ENCODE data around the gene ARID1A. TPM values are rescaled to one million over a fixed set of nuclear protein-coding genes. Genes with fewer than 3 reads are reported as not detected.

The ARID1A gene
- total and polyA plus RNA-seq, 2 of the 4 experiments (the other 2 are of a cell fraction): 14.0 to 40.7 TPM

DNA sequence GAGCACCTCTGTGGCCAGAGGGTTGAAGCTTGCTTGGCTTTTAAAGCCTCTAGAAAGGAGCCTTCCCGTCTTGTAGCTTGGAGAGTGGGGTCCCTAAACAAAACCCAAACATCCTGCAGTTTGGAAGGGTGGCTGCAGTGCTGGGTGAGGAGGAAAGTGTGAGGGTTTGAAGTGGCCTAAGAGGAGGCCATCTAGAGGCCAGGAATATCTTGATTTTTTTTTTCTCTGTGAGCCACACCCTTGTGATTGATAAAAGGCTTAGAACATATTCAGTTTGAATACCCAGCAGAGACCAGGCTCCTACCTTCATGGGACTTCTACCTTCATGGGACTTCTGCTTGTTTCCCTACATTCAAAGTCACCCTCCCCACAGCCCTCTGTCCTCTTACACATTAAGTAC is 54.6 kb downstream of the ARID1A start:
- Histone ChIP-seq H3K4ac (ENCODE audit: low read depth, low read length) (no peak overlapping the region), H3K9me1 (ENCODE audit: insufficient read depth, low read length) (peaks cover 21% of the 10 kb centered on the region), H2BK15ac (ENCODE audit: low read depth, low read length) (no peak overlapping the region), H2BK20ac (ENCODE audit: low read depth, low read length) (no peak overlapping the region), H2AFZ (replicated peaks; ENCODE audit: low read length, poor library complexity) (no peak overlapping the region), H2BK5ac (ENCODE audit: low read depth, low read length, poor library complexity, severe bottlenecking) (no peak overlapping the region), H3K4me3 (ENCODE audit: insufficient read depth, low read depth, low read length) (no peak overlapping the region), H3K23ac (ENCODE audit: low read depth, low read length) (no peak overlapping the region), H2BK120ac (ENCODE audit: low read depth, low read length) (no peak overlapping the region), H3K9me3 (ENCODE audit: control insufficient read depth, insufficient read depth, low read length) (no peaks in the 10 kb centered on the region), H4K91ac (ENCODE audit: insufficient read depth, low read depth, low read length) (no peak overlapping the region), H2AK9ac (replicated peaks; ENCODE audit: low read depth, low read length, poor library complexity) (no peak overlapping the region), H3K36me3 (ENCODE audit: control insufficient read depth, insufficient read depth, low read length) (peaks cover 44% of the 10 kb centered on the region), H3K4me2 (ENCODE audit: low read depth, low read length) (no peak overlapping the region), H3K79me1 (ENCODE audit: low read depth in 1 of 2, low read length in 2 of 2) (peaks cover 55 to 86% of the 10 kb centered on the region in 2 experiments), H3K27ac (ENCODE audit: insufficient read depth, low read length) (no peak overlapping the region), H2AK5ac (ENCODE audit: low read depth, low read length) (no peak overlapping the region), H3K14ac (replicated peaks; ENCODE audit: low read depth, low read length) (no peak overlapping the region), H4K5ac (ENCODE audit: low read depth, low read length) (no peak overlapping the region), H3K9ac (ENCODE audit: low read depth, low read length) (no peak overlapping the region), H4K8ac (ENCODE audit: low read depth in 2 of 2, low read length in 2 of 2) (no peak overlapping the region), H3K18ac (ENCODE audit: low read depth, low read length) (no peak overlapping the region), H3K4me1 (ENCODE audit: control insufficient read depth, insufficient read depth, low read length) (peaks cover 9% of the 10 kb centered on the region), H3K56ac (ENCODE audit: extremely low read depth, insufficient read depth, low read length) (no peak overlapping the region), H4K20me1 (ENCODE audit: insufficient read depth, low read length) (peaks cover 48% of the 10 kb centered on the region), H3K27me3 (ENCODE audit: control insufficient read depth, insufficient read depth, low read length) (no peaks in the 10 kb centered on the region)
- in situ Hi-C loops (cut with MboI; ENCODE audit: low sequenced_read_pairs): no loop called here
- POLR2A ChIA-PET (ENCODE audit: unreplicated experiment): no interaction called here
- BruUV-seq (replicated peaks): no TSS peak
- CTCF ChIA-PET: no interaction called here
- TF ChIP-seq, protein P1, sequence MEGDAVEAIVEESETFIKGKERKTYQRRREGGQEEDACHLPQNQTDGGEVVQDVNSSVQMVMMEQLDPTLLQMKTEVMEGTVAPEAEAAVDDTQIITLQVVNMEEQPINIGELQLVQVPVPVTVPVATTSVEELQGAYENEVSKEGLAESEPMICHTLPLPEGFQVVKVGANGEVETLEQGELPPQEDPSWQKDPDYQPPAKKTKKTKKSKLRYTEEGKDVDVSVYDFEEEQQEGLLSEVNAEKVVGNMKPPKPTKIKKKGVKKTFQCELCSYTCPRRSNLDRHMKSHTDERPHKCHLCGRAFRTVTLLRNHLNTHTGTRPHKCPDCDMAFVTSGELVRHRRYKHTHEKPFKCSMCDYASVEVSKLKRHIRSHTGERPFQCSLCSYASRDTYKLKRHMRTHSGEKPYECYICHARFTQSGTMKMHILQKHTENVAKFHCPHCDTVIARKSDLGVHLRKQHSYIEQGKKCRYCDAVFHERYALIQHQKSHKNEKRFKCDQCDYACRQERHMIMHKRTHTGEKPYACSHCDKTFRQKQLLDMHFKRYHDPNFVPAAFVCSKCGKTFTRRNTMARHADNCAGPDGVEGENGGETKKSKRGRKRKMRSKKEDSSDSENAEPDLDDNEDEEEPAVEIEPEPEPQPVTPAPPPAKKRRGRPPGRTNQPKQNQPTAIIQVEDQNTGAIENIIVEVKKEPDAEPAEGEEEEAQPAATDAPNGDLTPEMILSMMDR (conservative IDR thresholded peaks at IDR 0.05; ENCODE audit: low read depth, low read length): no peak
- TF ChIP-seq BHLHE40 (IDR thresholded peaks at IDR 0.05; ENCODE audit: low read depth, low read length) (no peak), SMC3 (IDR thresholded peaks at IDR 0.05; ENCODE audit: low read depth, low read length) (no peak), MAZ (IDR thresholded peaks at IDR 0.05; ENCODE audit: borderline replicate concordance, low read depth, low read length) (no peak), CEBPB (IDR thresholded peaks at IDR 0.05; ENCODE audit: low read depth, low read length) (no peak), CHD1 (IDR thresholded peaks at IDR 0.05; ENCODE audit: low read depth, low read length) (no peak), MXI1 (IDR thresholded peaks at IDR 0.05; ENCODE audit: borderline replicate concordance, low read depth, low read length) (no peak), MAFK (IDR thresholded peaks at IDR 0.05; ENCODE audit: low read depth, low read length) (no peak), NFE2L2 (IDR thresholded peaks at IDR 0.05; ENCODE audit: low read depth, low read length) (no peak), RCOR1 (IDR thresholded peaks at IDR 0.05; ENCODE audit: insufficient replicate concordance, low read length) (no peak), FOS (IDR thresholded peaks at IDR 0.05; ENCODE audit: low read depth, low read length) (no peak), RAD21 (IDR thresholded peaks at IDR 0.05; ENCODE audit: low read length) (no peak)
- TF ChIP-seq, protein P2, sequence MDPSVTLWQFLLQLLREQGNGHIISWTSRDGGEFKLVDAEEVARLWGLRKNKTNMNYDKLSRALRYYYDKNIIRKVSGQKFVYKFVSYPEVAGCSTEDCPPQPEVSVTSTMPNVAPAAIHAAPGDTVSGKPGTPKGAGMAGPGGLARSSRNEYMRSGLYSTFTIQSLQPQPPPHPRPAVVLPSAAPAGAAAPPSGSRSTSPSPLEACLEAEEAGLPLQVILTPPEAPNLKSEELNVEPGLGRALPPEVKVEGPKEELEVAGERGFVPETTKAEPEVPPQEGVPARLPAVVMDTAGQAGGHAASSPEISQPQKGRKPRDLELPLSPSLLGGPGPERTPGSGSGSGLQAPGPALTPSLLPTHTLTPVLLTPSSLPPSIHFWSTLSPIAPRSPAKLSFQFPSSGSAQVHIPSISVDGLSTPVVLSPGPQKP (IDR thresholded peaks at IDR 0.05; ENCODE audit: borderline replicate concordance, low read depth, low read length): no peak
- ATAC-seq (ENCODE audit: low read depth) (no peak), DNase-seq (no peak)
- dilution Hi-C loops (cut with HindIII; ENCODE audit: low sequenced_read_pairs, unreplicated experiment): no loop called here
- intact Hi-C loops (cut with micrococcal nuclease): no loop called here
- no CpG with 5 or more reads among the region's 1 CpG for WGBS, 2 experiments (ENCODE audit: extremely low coverage in 2 of 2, insufficient read length in 1 of 2)
